NAMALWA (cell line): ENCODE results near the gene RSPH9.

ENCODE experiments used
- DNase-seq: peaks from one replicate; pipeline ENCODE4 v3.0.0-alpha.2; 2015; ENCODE audit warnings: low spot score

The RSPH9 gene

DNA sequence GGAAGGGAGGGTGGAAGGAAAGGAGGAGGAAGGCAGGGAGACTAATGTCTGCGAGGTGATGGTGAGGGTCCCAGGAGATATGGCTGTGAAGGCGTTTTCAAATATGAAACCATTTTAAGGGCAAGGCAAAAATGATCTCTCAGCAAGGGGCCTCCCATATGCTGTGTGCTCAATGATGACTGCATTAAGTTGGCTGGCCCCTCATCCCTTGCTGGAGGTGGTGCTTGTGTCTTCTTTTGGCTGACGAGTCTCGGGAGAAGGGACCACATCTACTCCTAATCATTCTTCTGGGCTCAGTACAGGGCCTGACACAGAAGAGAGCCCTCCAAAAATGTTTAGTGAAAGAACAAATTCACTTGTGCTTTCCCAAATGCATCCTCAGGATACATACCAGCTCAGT is 65.7 kb downstream of the RSPH9 start:
- DNase-seq: no peak

DNA sequence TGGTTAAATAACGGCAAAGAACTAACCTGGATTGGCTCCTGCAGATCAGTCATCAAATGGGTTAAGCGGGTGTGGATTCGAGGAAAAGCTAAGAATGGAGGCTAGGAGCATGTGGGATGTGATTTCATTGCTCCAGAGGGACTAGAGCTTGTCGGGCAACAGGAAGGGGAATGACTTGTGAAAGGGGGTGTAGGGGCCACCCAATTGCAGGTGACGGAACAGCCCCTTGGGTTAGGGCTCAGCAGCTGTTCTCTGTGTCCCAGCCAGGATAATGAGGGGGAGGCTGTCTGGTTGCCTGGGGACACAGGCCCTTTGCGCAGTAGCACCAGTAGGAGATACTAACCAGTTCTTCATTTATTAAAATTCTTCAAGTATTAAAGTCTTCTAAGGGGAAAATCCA is 67.7 kb downstream of the RSPH9 start:
- DNase-seq: no peak

DNA sequence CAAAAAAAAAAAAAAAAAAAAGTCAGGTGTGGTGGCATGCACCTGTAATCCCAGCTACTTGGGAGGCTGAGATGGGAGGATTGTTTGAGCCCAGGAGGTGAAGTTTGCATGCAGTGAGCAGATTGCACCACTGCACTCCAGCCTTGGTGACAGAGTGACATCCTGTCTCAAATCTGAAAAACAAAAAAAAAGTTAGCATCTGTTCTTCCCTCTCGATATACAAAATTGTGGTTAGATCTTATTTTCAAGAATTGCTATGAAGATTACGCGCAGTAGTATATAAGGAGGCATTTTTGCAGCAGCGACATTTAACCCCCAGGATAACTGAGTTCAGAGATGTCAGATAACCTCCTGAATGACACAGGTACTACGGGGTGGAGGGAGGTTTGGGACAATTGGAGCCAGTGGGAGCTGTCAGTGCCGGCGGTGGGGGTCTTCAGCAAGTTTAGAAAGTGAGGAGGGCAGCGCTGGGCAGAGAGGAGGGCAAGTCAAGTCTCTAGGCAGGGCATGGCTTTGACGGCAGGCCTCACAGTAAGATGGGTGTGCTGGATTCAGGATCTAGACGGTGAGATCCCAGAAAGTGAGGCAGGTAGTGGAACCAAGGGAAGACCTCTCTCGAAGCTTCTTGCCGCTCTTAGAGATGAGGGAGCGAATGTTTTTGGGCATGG is 68.9 kb downstream of the RSPH9 start:
- peak; percentile 88 for DNase-seq

DNA sequence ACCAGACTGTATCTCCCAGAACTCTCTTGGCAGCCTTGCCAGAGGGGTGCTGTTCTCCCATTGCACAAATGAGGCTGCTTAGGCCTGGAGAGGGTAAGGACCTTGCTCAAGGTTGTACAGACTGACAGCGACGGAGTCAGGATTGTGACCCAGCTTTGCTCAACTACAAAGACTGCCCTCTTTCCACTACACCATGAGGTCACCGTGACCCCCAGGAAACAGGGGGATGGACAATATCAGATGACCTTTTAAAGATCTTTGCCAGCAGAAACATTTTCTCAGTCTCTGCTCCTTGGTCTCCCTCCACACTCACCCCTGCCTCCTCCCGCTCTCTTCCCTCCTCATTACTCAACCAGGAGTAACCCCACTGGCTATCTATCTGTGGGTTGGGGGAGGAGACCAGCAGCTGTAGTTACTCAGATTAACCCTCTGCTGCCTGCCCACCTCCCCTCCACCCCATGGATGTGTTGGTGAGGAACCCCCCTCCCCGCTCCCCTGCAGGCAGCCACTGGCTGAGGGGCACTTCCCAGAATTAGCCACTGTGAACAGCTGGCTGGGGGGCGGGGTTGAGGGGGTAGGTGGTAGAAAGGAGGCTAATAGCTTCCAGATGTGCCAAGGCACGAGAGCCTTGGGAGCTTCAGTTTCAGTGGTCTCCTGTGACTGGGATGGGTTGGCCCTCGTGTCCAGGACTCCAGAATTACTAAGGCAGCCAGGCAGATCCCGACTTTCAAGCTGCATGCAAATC is 69.6 kb downstream of the RSPH9 start:
- DNase-seq: peak; percentile 78

DNA sequence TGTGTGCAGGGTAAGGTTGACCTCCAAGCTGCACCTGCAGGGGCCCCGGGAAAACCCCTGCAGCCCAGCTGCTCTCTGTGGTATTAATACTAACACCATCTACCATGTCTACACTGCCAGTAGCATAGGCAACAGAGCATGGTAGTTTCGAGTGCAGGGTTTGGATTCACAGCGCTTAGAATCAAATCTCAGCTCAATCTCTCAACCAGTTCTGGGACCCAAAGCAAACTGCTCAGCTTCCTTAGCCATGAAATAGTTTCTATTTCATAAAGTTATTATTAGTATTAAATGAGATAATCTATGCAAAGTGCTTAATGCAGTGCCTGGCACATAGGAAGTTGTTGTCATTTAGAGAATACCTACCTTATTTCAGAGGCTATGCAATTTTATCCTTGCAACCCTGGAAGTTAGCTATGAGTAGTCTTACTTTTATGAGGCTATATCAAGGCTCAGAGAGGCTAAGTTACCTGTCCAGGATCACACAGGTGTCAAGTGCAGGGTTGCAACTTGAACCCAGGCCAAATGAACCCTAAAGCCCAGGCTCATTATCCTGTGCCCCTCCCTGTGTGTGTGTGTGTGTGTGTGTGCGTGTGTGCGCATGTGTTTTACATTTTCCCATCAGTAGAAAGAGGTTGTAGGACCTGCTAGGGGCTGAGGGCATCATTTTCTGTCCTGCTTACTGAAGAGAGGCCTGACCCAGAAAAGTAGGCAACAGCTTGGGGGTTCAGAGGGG is 70.4 kb downstream of the RSPH9 start:
- peak; percentile 96 for DNase-seq

DNA sequence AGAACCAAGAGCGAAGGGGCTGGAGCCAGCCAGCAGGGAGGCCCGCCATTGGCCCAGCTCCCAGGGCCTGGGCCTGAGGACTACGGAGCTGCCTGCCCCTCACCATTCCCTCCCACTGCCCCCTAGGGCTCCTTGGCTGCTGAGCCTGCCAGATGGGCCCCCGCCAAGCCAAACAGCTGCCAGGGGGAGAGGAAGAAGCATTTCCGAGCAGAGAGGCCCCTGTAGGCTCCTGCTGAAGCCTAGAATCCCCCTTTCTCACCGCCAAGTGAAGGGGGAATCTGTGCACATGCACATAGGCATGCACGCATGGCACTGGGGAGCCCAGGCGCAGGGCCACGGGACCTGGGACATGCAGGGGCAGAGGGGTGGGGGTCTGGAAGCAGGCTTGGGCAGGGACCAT is 71.3 kb downstream of the RSPH9 start:
- peak; percentile 45 for DNase-seq

DNA sequence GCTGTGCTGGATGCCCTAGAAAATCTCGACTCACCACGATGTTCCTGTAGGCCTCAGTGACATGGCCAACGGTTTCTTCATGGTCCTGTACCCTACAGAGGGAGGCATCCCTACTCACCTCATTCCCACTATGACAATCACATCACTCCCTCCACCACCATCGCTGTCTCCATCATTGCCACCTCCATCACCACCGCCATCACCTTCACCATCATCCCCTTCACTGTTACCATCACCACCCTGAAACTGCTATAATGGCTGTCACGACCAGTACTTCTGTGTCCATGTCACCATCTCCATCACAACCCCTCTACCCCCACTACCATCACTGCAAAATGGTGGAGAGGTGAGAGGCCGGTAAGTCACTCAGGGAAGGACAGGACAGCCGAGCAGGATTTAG is 72.6 kb downstream of the RSPH9 start:
- no peak for DNase-seq

DNA sequence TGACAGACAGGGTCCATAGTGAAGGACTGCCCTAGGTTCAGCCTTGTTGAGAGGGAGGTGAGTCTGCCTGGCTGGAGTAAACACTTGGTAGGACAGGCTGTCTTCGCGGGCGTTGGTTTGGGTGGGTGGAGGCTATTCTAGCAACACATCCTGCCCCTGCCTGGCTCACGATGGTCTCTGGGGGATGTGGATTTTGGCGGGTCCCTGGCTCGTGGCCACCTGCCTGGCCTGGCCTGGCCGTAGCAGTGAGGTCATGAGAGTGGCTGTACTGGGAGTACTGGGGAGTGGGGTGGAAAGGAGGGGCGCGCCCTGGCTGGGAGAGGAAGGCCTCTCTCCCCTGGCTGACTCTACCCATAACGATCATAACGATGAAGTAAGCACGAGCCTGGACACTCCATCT is 73.0 kb downstream of the RSPH9 start:
- DNase-seq: no peak

DNA sequence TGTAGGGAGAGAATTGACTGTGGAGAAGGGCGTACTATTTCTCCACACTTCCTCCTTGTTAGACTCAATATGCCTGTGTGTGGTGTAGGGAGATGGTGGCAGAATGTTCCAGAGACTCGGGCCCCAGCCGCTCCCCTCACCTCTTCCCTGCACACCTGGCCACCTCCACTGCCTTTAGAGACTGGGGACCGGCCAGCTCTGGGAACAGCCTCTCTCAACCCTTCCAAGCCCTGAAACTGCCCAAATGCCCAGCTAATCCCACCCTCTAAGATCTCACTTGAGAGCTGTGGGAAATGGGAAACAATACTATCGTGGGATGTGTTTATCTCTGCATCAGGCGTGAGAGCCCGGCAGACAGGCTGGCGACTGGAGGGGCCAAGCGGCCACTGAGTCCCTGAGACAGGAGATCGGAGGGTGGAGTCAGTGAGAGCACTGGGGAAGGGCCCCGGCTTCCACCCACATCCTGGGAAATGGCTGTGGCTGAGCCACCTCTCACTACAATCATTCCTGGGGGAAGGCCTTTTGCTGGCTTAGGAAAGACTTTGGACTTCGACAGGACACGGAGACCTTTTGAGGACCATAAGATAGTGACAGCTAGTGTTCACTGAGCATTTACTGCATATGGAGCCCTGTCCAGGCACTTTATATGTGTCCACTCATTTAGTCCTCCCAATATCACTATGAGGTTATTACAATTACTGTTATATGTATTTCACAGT is 73.7 kb downstream of the RSPH9 start:
- DNase-seq: no peak

DNA sequence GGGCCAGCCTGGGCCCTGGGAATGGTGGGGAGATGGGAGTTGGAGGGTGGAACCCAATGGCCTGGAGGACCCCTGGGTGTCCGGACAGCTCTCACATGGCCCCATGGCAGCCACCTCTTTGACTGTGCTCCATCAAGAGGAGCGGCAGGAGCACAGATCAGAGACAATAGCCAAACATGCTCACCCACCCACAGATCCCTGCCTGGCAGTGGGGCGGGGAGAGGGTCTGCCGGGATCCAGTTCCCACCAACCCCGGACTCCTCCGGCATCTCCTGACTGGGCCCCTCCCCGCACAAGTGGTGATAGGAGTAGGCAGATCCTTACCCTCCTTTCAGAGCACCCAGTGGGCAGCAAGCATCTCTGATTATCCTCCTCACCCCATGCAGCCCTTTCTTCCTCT is 74.7 kb downstream of the RSPH9 start:
- DNase-seq: no peak

DNA sequence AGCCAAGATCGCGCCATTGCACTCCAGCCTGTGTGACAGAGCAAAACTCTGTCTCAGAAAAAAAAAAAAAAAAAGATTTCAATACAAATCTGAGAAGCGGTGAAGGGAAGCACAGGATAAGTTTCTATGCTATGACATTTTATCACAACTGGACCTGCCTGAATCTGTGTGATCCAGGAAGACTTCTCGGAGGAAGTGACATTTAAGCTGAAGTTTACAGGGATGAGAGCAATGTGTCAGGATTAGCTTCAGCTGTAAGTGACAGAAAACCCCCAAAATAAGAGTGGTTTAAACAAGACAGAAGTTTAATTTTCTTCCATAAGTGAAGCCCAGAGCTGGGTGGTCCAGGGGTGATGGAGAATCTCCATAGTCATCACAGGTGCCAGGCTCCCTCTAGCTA is 76.2 kb downstream of the RSPH9 start:
- no peak for DNase-seq
